ENCODE measurements around the gene TRAPPC8. TPM values are rescaled to one million over a fixed set of nuclear protein-coding genes. Genes with fewer than 3 reads are reported as not detected.

The TRAPPC8 gene
- total and polyA plus RNA-seq, 2 of the 13 experiments (the other 11 are each of a cell fraction or from before 2014, with no cell fraction given), result 34.6 to 50.8 TPM

GRCh38 chr18:31892936-31893335, 50.0 kb downstream of the TRAPPC8 start (continued):
- TF ChIP-seq NR2F2 (IDR thresholded peaks at IDR 0.05; ENCODE audit: borderline replicate concordance, low read depth) (no peak), RBAK (CRISPR knock-in tag; IDR thresholded peaks at IDR 0.05) (no peak)

GRCh38 chr18:31891566-31891965, 51.4 kb downstream of the TRAPPC8 start:
- no peak for FAIRE-seq
- POLR2A ChIA-PET, result interaction anchor here (1.4 kb wide), 1 partner anchor 51 kb away, joined by 4 read pairs; the partner anchor contains the start of gene TRAPPC8
- no peak for ATAC-seq

More at GRCh38 chr18:31891566-31891965, 51.4 kb downstream of the TRAPPC8 start:
- H3K9me3 ChIP-seq (ENCODE audit: low read length), result no peaks in the 10 kb centered on the region
- no peak overlapping the region for H3K4me2 ChIP-seq (ENCODE audit: low read depth, low read length)
- H3K36me3 ChIP-seq (replicated peaks in 1 of 2; ENCODE audit: control insufficient read depth in 1 of 2, insufficient read depth in 2 of 2, low read length in 2 of 2), result peaks cover 2 to 44% of the 10 kb centered on the region in 2 experiments
- 97% methylated on average over 3 of the region's 3 CpGs for WGBS (ENCODE audit: low lambda C conversion rate)
- H3K4me1 ChIP-seq (ENCODE audit: insufficient read depth, low read length), result no peaks in the 10 kb centered on the region
- H3K79me2 ChIP-seq (ENCODE audit: insufficient read depth, low read length), result no peaks in the 10 kb centered on the region
- BruUV-seq (replicated peaks), result no TSS peak
- CTCF ChIA-PET (ENCODE audit: low intra/inter-chr PET ratio, low total read pairs), result no interaction called here
- intact Hi-C loops (cut with micrococcal nuclease; ENCODE audit: unreplicated experiment), result loop anchor here (5.0 kb wide), 1 partner anchor 44 kb away; no protein-coding TSS in a partner anchor
- no peak overlapping the region for H3K9ac ChIP-seq (ENCODE audit: insufficient read depth, low read depth, low read length)
- no peaks in the 10 kb centered on the region for H3K27me3 ChIP-seq (ENCODE audit: control insufficient read depth in 1 of 2, insufficient read depth in 2 of 2, low read length in 2 of 2)
- in situ Hi-C loops (cut with HindIII; ENCODE audit: extremely low pct_ligation_motif_present, low pct_unique_long_range_greater_than_20kb), result no loop called here
- DNase-seq (ENCODE audit: low spot score), result no peak
- TF ChIP-seq, protein P1, sequence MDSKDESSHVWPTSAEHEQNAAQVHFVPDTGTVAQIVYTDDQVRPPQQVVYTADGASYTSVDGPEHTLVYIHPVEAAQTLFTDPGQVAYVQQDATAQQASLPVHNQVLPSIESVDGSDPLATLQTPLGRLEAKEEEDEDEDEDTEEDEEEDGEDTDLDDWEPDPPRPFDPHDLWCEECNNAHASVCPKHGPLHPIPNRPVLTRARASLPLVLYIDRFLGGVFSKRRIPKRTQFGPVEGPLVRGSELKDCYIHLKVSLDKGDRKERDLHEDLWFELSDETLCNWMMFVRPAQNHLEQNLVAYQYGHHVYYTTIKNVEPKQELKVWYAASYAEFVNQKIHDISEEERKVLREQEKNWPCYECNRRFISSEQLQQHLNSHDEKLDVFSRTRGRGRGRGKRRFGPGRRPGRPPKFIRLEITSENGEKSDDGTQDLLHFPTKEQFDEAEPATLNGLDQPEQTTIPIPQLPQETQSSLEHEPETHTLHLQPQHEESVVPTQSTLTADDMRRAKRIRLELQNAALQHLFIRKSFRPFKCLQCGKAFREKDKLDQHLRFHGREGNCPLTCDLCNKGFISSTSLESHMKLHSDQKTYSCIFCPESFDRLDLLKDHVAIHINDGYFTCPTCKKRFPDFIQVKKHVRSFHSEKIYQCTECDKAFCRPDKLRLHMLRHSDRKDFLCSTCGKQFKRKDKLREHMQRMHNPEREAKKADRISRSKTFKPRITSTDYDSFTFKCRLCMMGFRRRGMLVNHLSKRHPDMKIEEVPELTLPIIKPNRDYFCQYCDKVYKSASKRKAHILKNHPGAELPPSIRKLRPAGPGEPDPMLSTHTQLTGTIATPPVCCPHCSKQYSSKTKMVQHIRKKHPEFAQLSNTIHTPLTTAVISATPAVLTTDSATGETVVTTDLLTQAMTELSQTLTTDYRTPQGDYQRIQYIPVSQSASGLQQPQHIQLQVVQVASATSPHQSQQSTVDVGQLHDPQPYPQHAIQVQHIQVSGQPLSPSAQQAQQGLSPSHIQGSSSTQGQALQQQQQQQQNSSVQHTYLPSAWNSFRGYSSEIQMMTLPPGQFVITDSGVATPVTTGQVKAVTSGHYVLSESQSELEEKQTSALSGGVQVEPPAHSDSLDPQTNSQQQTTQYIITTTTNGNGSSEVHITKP (CRISPR knock-in tag; IDR thresholded peaks at IDR 0.05; ENCODE audit: low read depth), result no peak
- TF ChIP-seq ZNF746 (CRISPR knock-in tag; IDR thresholded peaks at IDR 0.05) (no peak), SALL1 (CRISPR knock-in tag; IDR thresholded peaks at IDR 0.05) (no peak), ZNF616 (CRISPR knock-in tag; IDR thresholded peaks at IDR 0.05; ENCODE audit: low read depth) (no peak), ZNF737 (CRISPR knock-in tag; IDR thresholded peaks at IDR 0.05; ENCODE audit: borderline replicate concordance) (no peak), ZNF652 (CRISPR knock-in tag; IDR thresholded peaks at IDR 0.05; ENCODE audit: borderline replicate concordance, low read depth) (no peak)
- TF ChIP-seq, protein P2, sequence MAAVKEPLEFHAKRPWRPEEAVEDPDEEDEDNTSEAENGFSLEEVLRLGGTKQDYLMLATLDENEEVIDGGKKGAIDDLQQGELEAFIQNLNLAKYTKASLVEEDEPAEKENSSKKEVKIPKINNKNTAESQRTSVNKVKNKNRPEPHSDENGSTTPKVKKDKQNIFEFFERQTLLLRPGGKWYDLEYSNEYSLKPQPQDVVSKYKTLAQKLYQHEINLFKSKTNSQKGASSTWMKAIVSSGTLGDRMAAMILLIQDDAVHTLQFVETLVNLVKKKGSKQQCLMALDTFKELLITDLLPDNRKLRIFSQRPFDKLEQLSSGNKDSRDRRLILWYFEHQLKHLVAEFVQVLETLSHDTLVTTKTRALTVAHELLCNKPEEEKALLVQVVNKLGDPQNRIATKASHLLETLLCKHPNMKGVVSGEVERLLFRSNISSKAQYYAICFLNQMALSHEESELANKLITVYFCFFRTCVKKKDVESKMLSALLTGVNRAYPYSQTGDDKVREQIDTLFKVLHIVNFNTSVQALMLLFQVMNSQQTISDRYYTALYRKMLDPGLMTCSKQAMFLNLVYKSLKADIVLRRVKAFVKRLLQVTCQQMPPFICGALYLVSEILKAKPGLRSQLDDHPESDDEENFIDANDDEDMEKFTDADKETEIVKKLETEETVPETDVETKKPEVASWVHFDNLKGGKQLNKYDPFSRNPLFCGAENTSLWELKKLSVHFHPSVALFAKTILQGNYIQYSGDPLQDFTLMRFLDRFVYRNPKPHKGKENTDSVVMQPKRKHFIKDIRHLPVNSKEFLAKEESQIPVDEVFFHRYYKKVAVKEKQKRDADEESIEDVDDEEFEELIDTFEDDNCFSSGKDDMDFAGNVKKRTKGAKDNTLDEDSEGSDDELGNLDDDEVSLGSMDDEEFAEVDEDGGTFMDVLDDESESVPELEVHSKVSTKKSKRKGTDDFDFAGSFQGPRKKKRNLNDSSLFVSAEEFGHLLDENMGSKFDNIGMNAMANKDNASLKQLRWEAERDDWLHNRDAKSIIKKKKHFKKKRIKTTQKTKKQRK (IDR thresholded peaks at IDR 0.05; ENCODE audit: low read length), result no peak
- no peak overlapping the region for H3K4me3 ChIP-seq (replicated peaks in 1 of 3; ENCODE audit: insufficient read depth in 1 of 3, low read depth in 2 of 3, low read length in 3 of 3)
- no peaks in the 10 kb centered on the region for H4K20me1 ChIP-seq (ENCODE audit: insufficient read depth, low read length)
- H3K27ac ChIP-seq (ENCODE audit: extremely low read length, insufficient read depth, low read length), result no peak overlapping the region
- H2AFZ ChIP-seq (ENCODE audit: low read length), result no peak overlapping the region
